Esophagus squamous epithelium (tissue), 5 donors: ENCODE measurements around the gene TFEB. TPM values are rescaled to one million over a fixed set of nuclear protein-coding genes. Genes with fewer than 3 reads are reported as not detected.

Experiments
- DNase-seq: peaks from one replicate; lab custom pipeline; 2025; lab: John Stamatoyannopoulos, UW
- H3K27ac ChIP-seq, 4 donors: fragments of 200-600 bp; sonication (generic); one replicate each; pipeline ENCODE4 v1.5.1; 2016 to 2019; ENCODE audit warnings: mild to moderate bottlenecking in 1 of 4
- H3K27me3 ChIP-seq, 4 donors: fragments of 200-600 bp; sonication (generic); 1 replicate in 3 of 4; 2 replicates in 1 of 4; pipeline versions ENCODE4 v1.5.1 to v1.6.0; 2017 to 2021; ENCODE audit warnings: antibody characterized with exemption in 1 of 4
- H3K36me3 ChIP-seq, 3 donors: fragments of 200-600 bp; sonication (generic); one replicate each; pipeline ENCODE4 v1.5.1; 2016 to 2019
- H3K4me1 ChIP-seq, 3 donors: fragments of 200-600 bp; sonication (generic); one replicate each; pipeline ENCODE4 v1.5.1; 2017 to 2019
- H3K4me3 ChIP-seq, 4 donors: fragments of 200-600 bp; sonication (generic); 1 replicate in 3 of 4; 2 replicates in 1 of 4; pipeline ENCODE4 v1.5.1; 2016 to 2019; ENCODE audit warnings: mild to moderate bottlenecking in 2 of 4, moderate library complexity in 1 of 4
- H3K9me3 ChIP-seq, 3 donors: fragments of 200-600 bp; sonication (generic); one replicate each; pipeline ENCODE4 v1.5.1; 2016 to 2019
- CTCF ChIP-seq, 6 experiments: fragments of 450-650 bp in 4 of 6; fragments of 200-600 bp in 2 of 6; sonication (generic) in 2 of 6; IDR thresholded peaks; one replicate each; pipeline ENCODE4 v1.5.1; 2016 to 2019; ENCODE audit warnings: antibody characterized with exemption in 6 of 6, mild to moderate bottlenecking in 4 of 6, moderate library complexity in 4 of 6
- POLR2A ChIP-seq, 4 donors: fragments of 450-650 bp; IDR thresholded peaks; one replicate each; pipeline ENCODE4 v1.6.1; 2017; ENCODE audit warnings: antibody characterized with exemption in 4 of 4, mild to moderate bottlenecking in 4 of 4, moderate library complexity in 3 of 4
- WGBS, 2 donors: methylation state at CpG; one replicate each; pipeline ENCODE4 v1.1.5; 2018; 5-methylcytosine and 5-hydroxymethylcytosine counted together
- intact Hi-C: fragments of 100-400 bp; cut with DNase I; formaldehyde crosslinking; loops from one replicate; pipeline ENCODE4 v1.15.0; 2022
- total RNA-seq, 4 donors: library from RNA; depleted of rRNA; stranded (reverse); fragments of >200 nt; gene quantifications; one replicate each; pipeline ENCODE4 v1.1.0, GENCODE V29; 2016
- donor health status: DM: yes; HTN: yes; CAD: no.

The TFEB gene
- total RNA-seq, 4 donors from 2014 or later = 7.0 to 17.5 (median 13.4) TPM

- intact Hi-C loops = no loop called here
- WGBS, 2 donors = 75 to 83% methylated on average over 2 of the region's 2 CpGs
- TF ChIP-seq POLR2A (IDR thresholded peaks at IDR 0.05) (no peak), CTCF (IDR thresholded peaks at IDR 0.05) (no peak)
- H3K4me1 ChIP-seq = peaks cover 7 to 32% (median 11%) of the 10 kb centered on the region in 3 donors
- no peaks in the 10 kb centered on the region for H3K27me3 ChIP-seq
- no peak for DNase-seq
- peaks cover 0 to 34% (median 0%) of the 10 kb centered on the region in 3 donors for H3K36me3 ChIP-seq
- H3K27ac ChIP-seq = peak overlapping the region in 3 of 4 donors; percentile 0 to 55 (median 38)
- H3K4me3 ChIP-seq = no peak overlapping the region
- H3K9me3 ChIP-seq = no peaks in the 10 kb centered on the region
These were observed 36.3 kb downstream of the TFEB start for GRCh38 chr6:41699063-41699462.

GRCh38 chr6:41697861-41698781 lies 37.3 kb downstream of the TFEB start:
- Histone ChIP-seq H3K36me3 (peaks cover 0 to 32% (median 0%) of the 10 kb centered on the region in 3 donors), H3K9me3 (no peaks in the 10 kb centered on the region), H3K4me1 (peaks cover 10 to 41% (median 15%) of the 10 kb centered on the region in 3 donors), H3K27ac (peak overlapping the region; percentile 0 to 55 (median 26)), H3K4me3 (no peak overlapping the region), H3K27me3 (no peaks in the 10 kb centered on the region)
- intact Hi-C loops = no loop called here
- WGBS, 2 donors = 65 to 79% methylated on average over 13 to 14 of the region's 15 CpGs
- no peak for DNase-seq
- TF ChIP-seq POLR2A (IDR thresholded peaks at IDR 0.05) (no peak), CTCF (IDR thresholded peaks at IDR 0.05) (no peak)

GRCh38 chr6:41696788-41697187 lies 38.6 kb downstream of the TFEB start:
- 89 to 94% methylated on average over 6 of the region's 6 CpGs for WGBS, 2 donors
- Histone ChIP-seq H3K27me3 (no peaks in the 10 kb centered on the region), H3K4me1 (peaks cover 10 to 46% (median 15%) of the 10 kb centered on the region in 3 donors), H3K36me3 (peaks cover 0 to 18% (median 0%) of the 10 kb centered on the region in 3 donors), H3K4me3 (no peak overlapping the region), H3K27ac (no peak overlapping the region), H3K9me3 (no peaks in the 10 kb centered on the region)
- intact Hi-C loops = no loop called here
- no peak for TF ChIP-seq CTCF (IDR thresholded peaks at IDR 0.05)
- no peak for TF ChIP-seq POLR2A (IDR thresholded peaks at IDR 0.05)
- no peak for DNase-seq

- Histone ChIP-seq H3K9me3 (no peaks in the 10 kb centered on the region), H3K27me3 (no peaks in the 10 kb centered on the region), H3K36me3 (peaks cover 0 to 23% (median 4%) of the 10 kb centered on the region in 3 donors), H3K27ac (no peak overlapping the region), H3K4me3 (no peak overlapping the region), H3K4me1 (peaks cover 10 to 46% (median 15%) of the 10 kb centered on the region in 3 donors)
- DNase-seq = no peak
- WGBS, 2 donors = 80 to 94% methylated on average over 1 to 5 of the region's 6 CpGs
- intact Hi-C loops = no loop called here
- TF ChIP-seq CTCF (IDR thresholded peaks at IDR 0.05) (no peak), POLR2A (IDR thresholded peaks at IDR 0.05) (no peak)
These were observed 39.6 kb downstream of the TFEB start for GRCh38 chr6:41695825-41696224.
